H9 (cell line): ENCODE measurements around the gene DENND1C. TPM values are rescaled to one million over a fixed set of nuclear protein-coding genes. Genes with fewer than 3 reads are reported as not detected.
A peak's percentile ranks its signal among the peaks of the same experiment; 100 is the strongest.

Experiments used
- DNase-seq: peaks from one replicate; pipeline ENCODE4 v3.0.0-alpha.2; 2017
- H2AFZ ChIP-seq: one replicate; pipeline ENCODE4 v1.6.1; 2013; ENCODE audit warnings: mild to moderate bottlenecking, low read length, control low read depth, moderate library complexity
- H2AK5ac ChIP-seq: 2 replicates; pipeline ENCODE4 v1.6.1; 2013; ENCODE audit warnings: low read length, control low read depth, mixed read lengths; ENCODE audit not compliant: insufficient read length
- H2BK120ac ChIP-seq: one replicate; pipeline ENCODE4 v1.6.1; 2013; ENCODE audit warnings: low read depth, mild to moderate bottlenecking, low read length, control low read depth, inconsistent platforms; ENCODE audit not compliant: poor library complexity, severe bottlenecking
- H2BK12ac ChIP-seq: 2 replicates; pipeline ENCODE4 v1.6.1; 2013; ENCODE audit warnings: low read length, control low read depth, mixed read lengths, low read depth; ENCODE audit not compliant: insufficient read length
- H2BK15ac ChIP-seq: 2 replicates; pipeline ENCODE4 v1.6.1; 2013; ENCODE audit warnings: low read depth, low read length, control low read depth
- H2BK20ac ChIP-seq: one replicate; pipeline ENCODE4 v1.6.1; 2013; ENCODE audit warnings: low read depth, mild to moderate bottlenecking, low read length, control low read depth, inconsistent platforms; ENCODE audit not compliant: poor library complexity, severe bottlenecking
- H2BK5ac ChIP-seq: 2 replicates; pipeline ENCODE4 v1.6.1; 2013; ENCODE audit warnings: low read length, control low read depth, mixed read lengths; ENCODE audit not compliant: insufficient read length
- H3K14ac ChIP-seq: 2 replicates; pipeline ENCODE4 v1.6.1; 2013; ENCODE audit warnings: low read length, control low read depth; ENCODE audit not compliant: insufficient read depth
- H3K18ac ChIP-seq: 2 replicates; pipeline ENCODE4 v1.6.1; 2013; ENCODE audit warnings: low read depth, mild to moderate bottlenecking, mixed read lengths, low read length, control low read depth; ENCODE audit not compliant: insufficient read length
- H3K23ac ChIP-seq: 2 replicates; pipeline ENCODE4 v1.6.1; 2013; ENCODE audit warnings: low read length, control low read depth, mixed read lengths, low read depth; ENCODE audit not compliant: insufficient read length
- H3K23me2 ChIP-seq: 2 replicates; pipeline ENCODE4 v1.6.1; 2013; ENCODE audit warnings: low read depth, mild to moderate bottlenecking, mixed read lengths, low read length, control low read depth; ENCODE audit not compliant: insufficient read length, poor library complexity, severe bottlenecking
- H3K27ac ChIP-seq: 2 replicates; pipeline ENCODE4 v1.5.1; 2013; ENCODE audit warnings: low read length, control low read depth, mixed read lengths, low read depth; ENCODE audit not compliant: insufficient read length
- H3K27me3 ChIP-seq: 2 replicates; pipeline ENCODE4 v1.6.1; 2013; ENCODE audit warnings: low read length, control low read depth, inconsistent platforms; ENCODE audit not compliant: insufficient read depth
- H3K4ac ChIP-seq: 2 replicates; pipeline ENCODE4 v1.6.1; 2013; ENCODE audit warnings: low read depth, mild to moderate bottlenecking, control low read depth, inconsistent platforms, low read length, moderate library complexity
- H3K4me1 ChIP-seq: 2 replicates; pipeline ENCODE4 v1.6.1; 2013; ENCODE audit warnings: low read length, control low read depth, inconsistent platforms; ENCODE audit not compliant: insufficient read depth
- H3K4me2 ChIP-seq: 2 replicates; pipeline ENCODE4 v1.6.1; 2013; ENCODE audit warnings: low read length, control low read depth, mixed read lengths; ENCODE audit not compliant: insufficient read length, insufficient read depth
- H3K56ac ChIP-seq: 2 replicates; pipeline ENCODE4 v1.6.1; 2013; ENCODE audit warnings: low read depth, mild to moderate bottlenecking, mixed read lengths, low read length, control low read depth; ENCODE audit not compliant: insufficient read length
- H3K79me1 ChIP-seq: 2 replicates; pipeline ENCODE4 v1.6.1; 2013; ENCODE audit warnings: low read depth, mild to moderate bottlenecking, moderate library complexity, low read length, control low read depth, inconsistent platforms; ENCODE audit not compliant: insufficient read depth, poor library complexity, severe bottlenecking
- H3K79me2 ChIP-seq: 2 replicates; pipeline ENCODE4 v1.6.1; 2013; ENCODE audit warnings: low read length, control low read depth, inconsistent platforms; ENCODE audit not compliant: insufficient read depth
- H3K9ac ChIP-seq: 2 replicates; pipeline ENCODE4 v1.6.1; 2013; ENCODE audit warnings: low read length, control low read depth, mixed read lengths; ENCODE audit not compliant: insufficient read length; ENCODE audit errors: extremely low read depth
- H3K9me3 ChIP-seq: one replicate; pipeline ENCODE4 v1.6.1; 2013; ENCODE audit warnings: low read depth, low read length, inconsistent platforms; ENCODE audit not compliant: control insufficient read depth
- H3T11ph ChIP-seq: one replicate; pipeline ENCODE4 v1.6.1; 2013; ENCODE audit warnings: mild to moderate bottlenecking, low read length, control low read depth, inconsistent platforms
- H4K20me1 ChIP-seq: one replicate; pipeline ENCODE4 v1.6.1; 2013; ENCODE audit not compliant: control insufficient read depth, insufficient read length, insufficient read depth
- H4K5ac ChIP-seq: 2 replicates; pipeline ENCODE4 v1.6.1; 2013; ENCODE audit warnings: low read depth, mild to moderate bottlenecking, mixed read lengths, low read length, control low read depth; ENCODE audit not compliant: insufficient read length
- H4K8ac ChIP-seq: replicated peaks from 2 replicates; pipeline ENCODE4 v1.6.1; 2013; ENCODE audit warnings: low read length, control low read depth, mixed read lengths, low read depth; ENCODE audit not compliant: insufficient read length
- H4K91ac ChIP-seq: 2 replicates; pipeline ENCODE4 v1.6.1; 2013; ENCODE audit warnings: low read depth, mild to moderate bottlenecking, moderate library complexity, mixed read lengths, low read length, control low read depth; ENCODE audit not compliant: insufficient read length
- H3K27ac Mint-ChIP-seq, 3 experiments: 2 replicates in 2 of 3; 3 replicates in 1 of 3; pipeline ENCODE4 v1.8.0; 2020 to 2021; ENCODE audit warnings: mixed read lengths in 3 of 3, mild to moderate bottlenecking in 1 of 3, moderate library complexity in 1 of 3
- H3K27me3 Mint-ChIP-seq: 2 replicates; pipeline ENCODE4 v1.8.0; 2021; ENCODE audit warnings: low read depth, mild to moderate bottlenecking, moderate library complexity, mixed read lengths
- H3K36me3 Mint-ChIP-seq, 3 experiments: 2 replicates in 2 of 3; 3 replicates in 1 of 3; pipeline ENCODE4 v1.8.0; 2020 to 2021; ENCODE audit warnings: low read depth in 3 of 3, mixed read lengths in 3 of 3; ENCODE audit not compliant: insufficient read depth in 1 of 3
- H3K4me1 Mint-ChIP-seq, 2 experiments: 2 replicates each; pipeline ENCODE4 v1.8.0; 2020; ENCODE audit warnings: mixed read lengths in 2 of 2
- H3K4me3 Mint-ChIP-seq, 2 experiments: 2 replicates in 1 of 2; 3 replicates in 1 of 2; pipeline ENCODE4 v1.8.0; 2020 to 2021; ENCODE audit warnings: mild to moderate bottlenecking in 2 of 2, mixed read lengths in 2 of 2, moderate library complexity in 1 of 2
- H3K9me3 Mint-ChIP-seq, 2 experiments: 2 replicates in 1 of 2; 3 replicates in 1 of 2; pipeline ENCODE4 v1.8.0; 2020; ENCODE audit warnings: mild to moderate bottlenecking in 2 of 2, mixed read lengths in 2 of 2, moderate library complexity in 1 of 2
- CTCF ChIP-seq: fragments of 200-600 bp; sonication (generic); conservative IDR thresholded peaks from 3 replicates; pipeline ENCODE4 v1.8.0; 2021; ENCODE audit warnings: antibody characterized with exemption, mild to moderate bottlenecking
- WGBS: extraction: QIAGEN DNeasy Blood & Tissue Kit; methylation state at CpG from one replicate; pipeline ENCODE4 v1.1.7; 2013; ENCODE audit warnings: missing lambda C conversion rate, low lambda C conversion rate, mixed read lengths; ENCODE audit not compliant: insufficient read length; ENCODE audit errors: extremely low coverage; 5-methylcytosine and 5-hydroxymethylcytosine counted together
- total RNA-seq: library from RNA; stranded (reverse); gene quantifications from 2 replicates; pipeline ENCODE4 v1.2.1, GENCODE V29; 2021

The DENND1C gene
- total RNA-seq, 1 experiment from 2014 or later: 2.4 TPM

- peak overlapping the region in 1 of 2 experiments; percentile 34; a peak in 1 of 5 replicates for H3K4me3 Mint-ChIP-seq
- Histone ChIP-seq H4K8ac (no peak overlapping the region), H3K23me2 (peaks cover 9% of the 10 kb centered on the region), H3K4ac (no peak overlapping the region), H3K79me2 (no peaks in the 10 kb centered on the region), H2AFZ (no peak overlapping the region), H3K14ac (no peak overlapping the region), H2BK12ac (no peak overlapping the region), H4K5ac (no peak overlapping the region), H3K18ac (no peak overlapping the region), H3T11ph (no peak overlapping the region), H3K27me3 (no peaks in the 10 kb centered on the region), H3K23ac (no peak overlapping the region), H3K79me1 (no peaks in the 10 kb centered on the region), H2BK20ac (no peak overlapping the region), H4K91ac (no peak overlapping the region), H3K56ac (no peak overlapping the region), H3K9ac (no peak overlapping the region), H3K4me1 (no peaks in the 10 kb centered on the region), H3K27ac (no peak overlapping the region), H2BK120ac (no peak overlapping the region), H3K4me2 (no peak overlapping the region), H2AK5ac (no peak overlapping the region), H3K9me3 (no peaks in the 10 kb centered on the region), H2BK5ac (no peak overlapping the region), H2BK15ac (no peak overlapping the region), H4K20me1 (no peaks in the 10 kb centered on the region)
- peaks cover 0 to 3% (median 0%) of the 10 kb centered on the region in 3 experiments; a peak in 3 of 7 replicates for H3K36me3 Mint-ChIP-seq
- peaks cover 7 to 9% of the 10 kb centered on the region in 2 experiments for H3K4me1 Mint-ChIP-seq
- H3K27ac Mint-ChIP-seq: no peak overlapping the region
- H3K9me3 Mint-ChIP-seq: no peaks in the 10 kb centered on the region
- H3K27me3 Mint-ChIP-seq: peaks cover 28% of the 10 kb centered on the region
- TF ChIP-seq CTCF: no peak
- no CpG with 5 or more reads among the region's 9 CpGs for WGBS
- DNase-seq: no peak
These were observed 22.0 kb upstream of the DENND1C start for GRCh38 chr19:6503407-6504201.
